GM04503 (cell line): ENCODE measurements around the gene SEMA4F.

Experiments used
- DNase-seq: peaks from one replicate; pipeline ENCODE4 v3.0.0-alpha.2; 2012; ENCODE audit warnings: low read depth

Gene SEMA4F

DNA sequence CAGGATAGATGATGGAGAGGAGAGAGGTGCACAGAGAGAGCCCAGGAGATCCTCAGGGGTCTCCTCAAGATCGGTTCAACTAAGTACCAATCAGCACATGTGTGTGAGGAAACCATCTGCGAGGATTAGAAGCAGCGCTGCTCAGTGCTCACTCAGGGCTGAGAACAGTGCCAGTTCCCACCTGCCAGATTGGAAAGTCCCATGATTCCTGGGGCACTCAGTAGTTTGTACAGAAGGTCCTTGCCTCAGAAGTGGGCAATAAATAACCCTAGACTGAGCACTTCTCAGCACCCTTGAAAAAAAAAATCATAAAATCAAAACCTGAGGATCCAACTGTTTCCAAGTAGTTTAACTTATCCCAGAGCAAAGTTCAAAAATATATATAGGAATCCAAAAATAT, 53.8 kb downstream of the SEMA4F start:
- DNase-seq = no peak

DNA sequence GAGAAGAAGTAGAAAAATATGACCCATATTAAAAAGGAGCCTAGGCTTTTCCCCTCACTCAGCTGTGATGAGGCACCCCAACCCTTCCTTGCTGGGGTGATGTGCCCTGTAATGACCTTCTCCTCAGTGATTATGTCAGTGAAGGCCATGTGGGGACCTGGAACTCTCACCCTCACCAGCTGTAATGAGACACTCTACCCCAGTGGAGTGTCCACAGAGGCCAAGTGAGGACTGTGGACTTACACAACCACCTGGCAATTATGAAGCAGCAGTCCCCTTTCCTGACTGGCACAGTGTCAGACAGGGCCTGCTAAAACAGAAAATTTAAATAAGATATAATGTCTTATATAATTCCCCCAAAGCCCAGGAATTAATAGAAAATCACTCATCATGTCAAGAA, 54.2 kb downstream of the SEMA4F start:
- no peak for DNase-seq

DNA sequence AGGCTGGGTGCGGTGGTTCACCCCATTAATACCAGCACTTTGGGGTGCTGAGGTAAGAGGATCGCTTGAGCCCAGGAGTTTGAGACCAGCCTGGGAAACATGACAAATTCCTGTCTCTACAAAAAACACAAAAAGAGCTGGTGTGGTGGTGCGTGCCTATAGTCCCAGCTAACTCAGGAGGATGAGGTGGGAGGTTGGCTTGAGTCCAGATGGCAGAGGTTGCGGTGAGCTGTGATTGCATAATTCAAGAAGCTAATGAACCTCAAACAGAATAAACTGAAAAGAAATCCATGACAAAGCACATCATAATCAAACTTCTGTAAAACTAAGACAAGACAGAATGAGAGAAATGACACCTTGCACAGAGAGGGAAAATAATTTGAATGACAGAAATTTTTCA, 54.8 kb downstream of the SEMA4F start:
- DNase-seq = no peak

DNA sequence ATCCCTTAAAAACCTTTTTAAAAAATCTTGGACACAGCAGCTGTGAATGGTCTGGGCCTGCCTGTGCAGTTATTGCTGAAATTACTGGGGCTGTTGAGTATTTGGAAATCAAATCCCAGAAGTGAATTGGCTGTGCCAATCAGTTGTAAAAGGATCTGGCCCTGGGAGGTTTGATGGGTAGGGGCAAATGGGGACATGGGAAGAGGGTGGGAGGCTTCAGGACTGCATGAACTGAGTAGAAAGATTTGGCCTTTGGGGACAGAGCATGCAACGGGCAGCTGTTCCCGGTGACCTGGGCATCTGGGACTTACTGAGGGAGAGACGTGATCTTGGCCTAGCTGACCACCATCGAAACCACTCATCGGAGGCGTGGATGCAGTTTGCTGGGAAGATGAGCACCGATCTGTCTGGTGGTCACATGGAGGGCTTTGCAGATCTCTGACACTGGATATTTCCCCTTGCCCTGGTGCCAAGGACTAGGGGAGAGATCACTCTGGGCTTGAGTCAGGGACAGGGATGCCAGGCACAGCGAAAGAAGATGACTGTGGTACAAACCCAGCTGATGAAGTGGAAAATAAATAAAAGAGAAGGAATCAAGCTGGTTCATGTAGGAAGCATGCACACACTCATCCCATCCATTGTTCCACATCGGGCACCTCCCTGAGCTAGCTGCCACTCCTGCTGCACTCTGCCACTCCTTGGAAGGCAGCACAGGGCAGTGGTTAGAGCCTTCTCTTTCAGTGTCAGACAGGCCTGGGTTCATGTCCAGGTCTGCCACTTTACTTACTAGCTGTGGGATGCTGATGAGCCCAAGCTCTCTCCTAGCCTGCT, 58.4 kb downstream of the SEMA4F start:
- no peak for DNase-seq

DNA sequence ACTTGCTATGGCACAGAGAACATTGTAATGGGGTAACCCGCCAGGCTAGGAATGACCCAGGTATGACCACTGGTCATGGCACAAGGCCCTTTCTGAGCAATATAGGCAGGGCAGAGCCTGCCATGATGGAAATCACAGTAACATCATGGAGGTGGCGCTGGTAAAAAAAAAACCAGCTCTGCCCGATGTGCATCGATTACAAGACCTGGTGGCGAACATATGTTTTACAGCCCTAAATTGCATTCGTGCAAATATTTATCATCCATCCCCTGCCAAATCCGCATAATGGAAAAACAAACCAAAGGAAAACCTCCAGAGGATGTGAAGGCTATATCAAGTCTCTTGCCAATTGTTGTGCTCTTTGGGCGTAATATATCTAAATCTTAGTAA, 60.6 kb downstream of the SEMA4F start:
- no peak for DNase-seq

DNA sequence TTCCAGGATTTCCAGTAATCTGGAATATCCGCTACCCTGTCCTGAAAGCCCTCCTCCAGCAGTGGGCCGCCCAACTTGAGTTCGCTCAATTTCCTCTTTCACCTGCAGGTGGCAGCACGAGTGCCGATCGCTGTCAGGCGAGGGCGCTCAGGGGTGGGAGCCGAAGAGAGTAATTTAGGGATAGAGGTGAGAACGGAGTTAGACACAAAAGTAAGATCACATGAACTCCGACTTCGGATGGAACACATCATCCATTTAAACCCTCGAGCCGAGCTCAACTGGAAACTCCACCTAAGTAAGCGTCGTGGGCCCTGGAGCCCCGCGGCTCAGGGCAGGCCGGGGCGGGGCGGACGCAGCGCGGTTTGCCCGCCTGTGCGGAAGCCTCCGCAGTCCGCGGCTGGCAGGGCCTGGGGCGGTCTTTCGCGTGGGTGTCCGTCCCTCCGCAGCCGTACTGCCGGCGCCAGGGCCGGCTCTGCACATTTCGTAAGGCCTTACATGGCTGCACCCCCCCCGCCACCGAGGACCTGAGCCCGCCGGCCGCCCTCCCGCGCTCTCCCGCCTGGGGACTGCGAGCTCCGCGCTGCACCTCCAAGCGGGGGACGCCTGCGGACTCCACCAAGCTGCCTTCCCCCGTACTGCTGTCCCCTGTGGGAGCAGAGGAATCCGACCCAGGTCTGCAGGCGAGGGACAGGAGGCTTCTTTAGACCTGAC, 61.2 kb downstream of the SEMA4F start:
- peak; percentile 31 for DNase-seq

DNA sequence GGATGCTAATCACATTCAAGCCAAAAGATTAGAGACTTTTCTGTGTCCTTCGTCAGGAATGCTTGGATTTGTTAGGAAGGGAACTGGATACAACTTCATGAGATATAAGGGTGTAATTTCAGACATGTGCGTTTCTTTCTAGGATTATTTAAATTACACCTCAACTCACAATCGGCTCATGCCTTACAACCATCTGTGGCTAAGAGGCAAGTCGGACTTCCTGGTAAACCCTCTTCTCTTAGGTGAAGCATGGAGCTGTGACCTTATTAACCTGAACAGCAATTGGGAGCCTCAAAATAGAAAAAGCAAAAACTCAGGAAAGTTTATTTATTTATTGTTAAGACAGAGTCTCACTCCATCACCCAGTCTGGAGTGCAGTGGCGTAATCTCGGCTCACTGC, 61.8 kb downstream of the SEMA4F start:
- DNase-seq = no peak

DNA sequence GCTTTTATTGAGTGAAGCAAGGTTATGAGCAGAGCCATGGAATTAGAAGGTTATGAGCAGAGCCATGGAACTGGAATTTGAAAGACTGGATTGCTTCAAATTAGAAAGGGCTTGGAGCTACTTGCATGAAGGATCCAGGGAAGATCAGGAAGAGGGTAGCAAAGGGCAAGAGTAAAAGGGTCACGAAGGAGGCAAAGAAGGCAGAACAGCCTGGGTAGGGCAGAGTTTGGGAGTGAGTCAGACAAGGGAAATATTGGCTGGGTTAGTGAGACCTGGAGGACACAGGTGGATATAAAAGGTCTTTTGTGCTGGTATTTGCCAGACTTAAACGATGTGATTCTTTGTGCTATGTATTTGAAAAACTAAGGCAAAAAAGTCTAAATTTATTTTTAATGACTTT, 65.0 kb downstream of the SEMA4F start:
- DNase-seq = no peak

DNA sequence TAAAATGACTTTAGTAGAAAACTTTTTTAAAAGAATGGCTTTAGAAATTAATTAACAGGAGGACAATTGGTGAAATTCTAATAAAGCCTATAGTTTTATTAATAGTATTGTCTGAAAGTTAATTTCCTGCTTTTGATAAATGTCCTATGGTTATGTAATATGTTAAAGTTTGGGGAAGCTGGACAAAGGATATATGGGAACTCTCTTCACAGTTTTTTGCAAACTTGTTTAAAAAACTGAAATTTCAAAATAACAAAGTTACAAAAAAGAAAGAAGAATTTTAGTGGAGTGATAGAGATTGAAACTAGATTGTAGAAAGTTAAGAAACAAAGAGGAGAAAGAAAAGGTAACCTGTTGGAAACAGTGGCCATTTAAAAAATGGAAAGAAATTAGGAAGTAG, 67.3 kb downstream of the SEMA4F start:
- DNase-seq = no peak

DNA sequence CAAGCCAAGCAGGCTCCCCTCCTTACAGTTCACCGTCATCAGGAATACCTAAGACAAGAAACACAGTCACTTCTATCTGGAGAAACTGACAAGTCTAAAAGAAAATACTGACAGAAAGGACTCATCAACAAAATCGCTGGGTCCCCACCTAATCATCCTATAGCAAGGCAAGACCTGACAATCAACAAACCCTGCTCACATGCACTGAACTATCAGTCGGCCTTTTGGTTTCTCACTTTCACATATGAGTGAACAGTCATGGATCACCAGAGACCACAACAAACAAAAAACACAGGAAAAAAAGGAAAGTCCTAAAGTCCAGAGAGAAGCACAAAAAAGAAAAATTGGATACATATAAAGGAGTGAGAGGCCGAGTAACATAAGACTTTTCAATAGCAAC, 70.4 kb downstream of the SEMA4F start:
- DNase-seq = no peak

DNA sequence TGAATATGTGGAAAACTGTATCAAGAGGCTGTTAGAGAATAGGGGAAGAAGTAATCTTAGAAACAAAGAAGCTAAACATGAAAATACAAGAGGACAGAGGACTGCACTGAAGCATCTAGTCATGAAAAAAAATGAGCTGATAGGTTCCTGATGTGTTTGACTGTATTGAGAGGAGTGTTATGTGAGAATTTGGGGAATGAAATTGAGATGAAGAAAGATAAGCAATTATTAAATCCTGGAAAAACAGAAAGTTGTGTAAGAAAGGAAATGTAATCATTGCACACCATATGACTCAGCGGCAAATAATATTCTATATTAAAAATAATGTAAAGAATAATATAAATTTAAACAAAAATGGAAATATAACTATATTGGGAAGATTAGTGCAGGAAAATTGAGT, 71.2 kb downstream of the SEMA4F start:
- no peak for DNase-seq

DNA sequence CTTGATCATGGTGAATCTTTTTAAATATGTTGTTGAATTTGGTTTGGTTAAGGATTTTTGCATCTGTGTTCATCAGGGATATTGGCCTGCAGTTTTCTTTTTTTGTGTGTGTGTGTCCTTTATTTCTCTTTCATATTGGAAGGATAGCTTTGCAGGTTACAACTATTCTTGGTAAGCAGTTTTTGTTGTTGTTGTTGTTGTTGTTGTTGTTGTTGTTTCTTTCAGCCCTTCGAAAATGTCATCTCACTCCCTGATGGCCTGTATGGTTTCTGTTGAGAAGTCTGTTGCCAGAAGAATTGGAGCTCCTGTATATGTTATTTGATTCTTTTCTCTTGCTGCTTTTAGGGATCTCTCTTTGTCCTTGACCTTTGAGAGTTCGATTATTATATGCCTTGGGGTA, 74.8 kb downstream of the SEMA4F start:
- no peak for DNase-seq

DNA sequence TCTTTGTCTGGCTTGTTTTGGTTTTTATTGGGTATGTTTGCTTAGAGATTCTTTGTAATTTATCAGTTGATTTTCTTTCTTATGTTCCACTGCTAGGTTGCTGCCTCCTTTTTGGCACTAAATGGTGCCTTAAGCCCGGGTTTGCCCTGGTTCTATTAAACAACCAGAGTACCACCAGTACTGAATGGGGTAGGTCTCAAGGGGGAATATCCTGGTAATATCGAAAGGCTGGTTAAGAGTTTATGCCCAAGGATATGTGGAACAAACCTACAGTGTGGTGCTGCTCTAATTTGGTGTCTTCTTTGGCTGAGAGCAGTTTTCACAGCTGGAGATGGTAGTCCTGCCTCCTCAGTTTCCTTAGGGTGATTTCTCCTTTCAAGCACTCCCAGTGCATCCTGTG, 76.5 kb downstream of the SEMA4F start:
- DNase-seq = no peak
